HG03066 (cell line): ENCODE results near the gene ZMAT2.
A peak's percentile ranks its signal among the peaks of the same experiment; 100 is the strongest.
"Not testable (repeated sequence)": the region's sequence is repeated elsewhere in the genome, so short reads cannot be mapped to it uniquely, and the experiment has no call there.

Experiments used
- ATAC-seq: cut with Tn5 transposase; IDR thresholded peaks from one replicate; pipeline ENCODE4 v1.9.1; 2021; ENCODE audit warnings: low read depth; ENCODE audit not compliant: unreplicated experiment

ZMAT2 gene, protein sequence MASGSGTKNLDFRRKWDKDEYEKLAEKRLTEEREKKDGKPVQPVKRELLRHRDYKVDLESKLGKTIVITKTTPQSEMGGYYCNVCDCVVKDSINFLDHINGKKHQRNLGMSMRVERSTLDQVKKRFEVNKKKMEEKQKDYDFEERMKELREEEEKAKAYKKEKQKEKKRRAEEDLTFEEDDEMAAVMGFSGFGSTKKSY

GRCh38 chr5:140700177-140701144 is at the start of gene ZMAT2:
Gene ZMAT2 (plus strand): TSS chr5:140700447. CDS start chr5:140700461, 14 bp downstream.
- ATAC-seq, result peak; percentile 98

DNA sequence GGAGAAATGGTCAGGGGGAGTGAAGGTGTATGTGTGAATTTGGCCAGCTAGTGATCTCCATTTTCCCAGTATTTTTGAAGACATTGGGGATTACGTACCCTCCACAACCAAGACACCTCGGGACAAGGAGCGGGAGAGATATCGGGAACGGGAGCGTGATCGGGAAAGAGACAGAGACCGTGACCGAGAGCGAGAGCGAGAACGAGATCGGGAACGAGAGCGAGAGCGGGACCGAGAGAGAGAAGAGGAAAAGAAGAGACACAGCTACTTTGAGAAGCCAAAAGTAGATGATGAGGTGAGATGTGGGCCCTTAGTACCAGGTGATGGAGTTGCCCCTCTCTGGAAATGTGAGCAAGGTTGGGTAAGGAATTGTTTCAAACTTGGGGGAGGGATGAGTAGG is 41.4 kb upstream of the ZMAT2 start:
- ATAC-seq, result no peak

DNA sequence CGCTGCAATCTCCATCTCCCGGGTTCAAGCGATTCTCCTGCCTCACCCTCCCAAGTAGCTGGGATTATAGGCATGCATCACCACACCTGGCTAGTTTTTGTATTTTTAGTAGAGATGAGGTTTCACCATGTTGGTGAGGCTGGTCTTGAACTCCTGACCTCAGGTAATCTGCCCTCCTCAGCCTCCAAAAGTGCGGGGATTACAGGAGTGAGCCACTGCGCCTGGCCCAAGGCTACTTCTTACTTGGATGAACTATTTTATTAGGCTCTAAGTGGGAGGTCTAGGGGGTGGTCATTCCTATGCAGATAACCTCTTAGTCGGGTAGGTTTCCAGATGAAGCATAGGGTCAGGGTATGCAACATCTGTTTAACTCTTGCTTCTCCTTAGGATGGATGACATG is 39.9 kb upstream of the ZMAT2 start:
- not testable (repeated sequence) for ATAC-seq

DNA sequence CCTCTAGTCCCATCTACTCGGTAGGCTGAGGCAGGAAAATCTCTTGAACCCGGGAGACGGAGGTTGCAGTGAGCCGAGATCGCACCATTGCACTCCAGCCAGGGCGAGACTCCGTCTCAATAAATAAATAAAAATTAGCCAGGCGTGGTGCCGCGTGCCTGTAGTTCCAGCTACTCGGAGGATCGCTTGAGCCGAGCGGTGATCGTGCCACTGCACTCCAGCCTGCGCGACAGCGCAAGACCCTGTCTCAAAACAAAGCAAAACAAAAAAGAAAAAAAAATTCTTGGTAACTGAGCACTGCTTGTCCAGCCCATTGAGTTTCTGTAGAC is 36.3 kb upstream of the ZMAT2 start:
- ATAC-seq, result no peak

- ATAC-seq, result peak; percentile 98
These were observed 35.7 kb upstream of the ZMAT2 start, which contains the start of gene WDR55 for GRCh38 chr5:140664359-140665119. Gene WDR55 (plus strand): TSS chr5:140664904. CDS start chr5:140664913, 9 bp downstream.

DNA sequence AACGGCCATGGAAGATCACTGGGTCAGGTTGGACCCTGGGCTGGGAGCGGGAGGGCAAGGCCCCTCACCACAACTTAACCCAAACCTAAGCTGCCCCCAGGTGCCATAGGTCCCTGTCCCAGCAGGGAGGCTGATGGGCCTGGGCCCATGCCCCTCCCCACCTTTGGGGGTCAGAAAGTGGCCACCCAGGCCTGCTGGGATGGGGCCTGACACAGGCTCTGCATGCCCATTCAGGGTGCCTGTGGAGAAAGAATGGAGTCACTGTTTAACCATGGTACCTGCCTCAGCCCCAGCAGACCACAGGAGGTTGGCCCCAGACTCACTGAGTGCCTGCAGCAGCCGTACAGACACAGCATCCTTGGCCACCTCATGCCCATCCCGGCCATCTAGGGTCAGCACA is 29.2 kb upstream of the ZMAT2 start:
- ATAC-seq, result not testable (repeated sequence)

- no peak for ATAC-seq
These were observed 28.6 kb upstream of the ZMAT2 start for GRCh38 chr5:140671472-140672125.

- ATAC-seq, result no peak
These were observed 27.6 kb upstream of the ZMAT2 start for GRCh38 chr5:140672455-140673186.

- no peak for ATAC-seq
These were observed 26.9 kb upstream of the ZMAT2 start, which contains the start of gene DND1 for GRCh38 chr5:140673187-140673976. Gene DND1 (minus strand): TSS chr5:140673576. CDS start chr5:140673542, 34 bp downstream.

DNA sequence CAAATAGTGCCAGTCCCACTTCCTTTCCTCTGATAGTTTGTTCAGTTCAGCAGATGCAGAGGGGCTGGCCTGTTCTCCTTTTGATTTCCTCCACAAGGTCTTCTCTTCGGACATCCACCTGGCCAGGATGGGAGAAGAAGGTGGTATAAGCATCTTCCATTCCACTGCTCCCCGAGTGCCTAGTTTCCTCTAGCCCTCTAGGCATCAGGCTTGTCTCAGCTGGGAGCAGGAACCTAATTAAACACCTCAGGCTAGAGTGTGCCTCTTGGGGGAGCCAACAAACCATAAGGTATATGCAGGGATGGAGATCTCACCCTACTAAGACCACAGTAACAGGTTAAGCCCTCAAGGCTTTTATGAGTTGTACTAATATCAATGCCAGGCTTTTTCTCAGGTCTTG is 26.0 kb upstream of the ZMAT2 start:
- ATAC-seq, result no peak

DNA sequence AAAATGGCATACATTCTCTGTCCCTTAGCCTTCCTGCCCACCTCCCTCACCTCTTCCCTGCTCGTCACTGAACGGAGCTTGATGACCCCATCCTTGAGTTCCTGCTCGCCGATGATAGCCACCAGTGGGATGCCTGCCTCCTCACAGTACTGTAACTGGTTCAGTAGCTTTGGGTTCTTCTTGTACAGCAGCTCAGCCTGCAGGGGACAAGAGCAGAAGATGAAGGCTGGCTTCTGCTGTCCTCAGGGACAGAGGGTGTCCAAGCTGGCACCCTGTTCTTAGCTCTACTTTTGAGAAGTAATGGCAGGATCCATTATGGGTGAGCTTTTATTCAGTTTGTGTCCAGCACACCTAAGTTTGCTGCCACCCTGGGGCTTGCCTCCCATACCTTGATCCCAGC is 25.6 kb upstream of the ZMAT2 start:
- no peak for ATAC-seq

DNA sequence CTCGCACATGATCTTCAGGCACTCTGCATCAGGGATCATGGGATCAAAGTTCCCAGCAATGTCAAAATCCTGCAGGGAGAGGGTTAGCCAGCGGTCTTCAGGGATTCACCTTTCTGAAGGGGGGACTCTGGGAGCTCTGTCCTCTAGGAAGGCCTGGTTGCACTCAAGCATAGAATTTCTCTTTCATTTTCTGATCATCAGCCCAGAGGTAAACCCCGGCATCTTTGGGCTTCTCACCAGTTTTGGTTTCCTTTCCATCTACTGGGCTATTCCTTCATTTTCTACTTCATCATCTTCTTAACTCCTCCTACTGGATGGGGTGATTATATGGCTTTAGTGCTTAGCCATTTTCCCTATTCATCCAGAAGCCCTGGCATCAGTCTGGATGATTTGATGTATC is 22.3 kb upstream of the ZMAT2 start:
- peak; percentile 62 for ATAC-seq

DNA sequence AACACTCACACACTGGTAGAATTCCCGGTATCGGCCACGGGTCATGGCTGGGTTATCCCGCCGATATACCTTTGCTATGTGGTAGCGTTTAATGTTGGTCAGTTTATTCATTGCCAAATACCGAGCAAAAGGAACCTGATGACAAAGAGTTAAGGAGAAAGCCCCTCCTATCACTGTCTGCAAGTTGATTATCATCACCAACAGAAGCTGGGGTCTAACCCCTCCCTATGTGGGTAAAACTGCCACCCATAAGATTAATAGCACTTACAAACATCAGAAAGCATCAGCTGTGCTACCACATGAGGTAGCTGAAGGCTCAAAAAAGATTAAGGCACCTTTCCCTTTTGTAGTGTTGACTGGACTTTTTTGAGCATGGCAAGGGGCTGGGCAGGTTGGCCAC is 21.3 kb upstream of the ZMAT2 start:
- ATAC-seq, result no peak

GRCh38 chr5:140690376-140690932 is 9.8 kb upstream of the ZMAT2 start:
- peak; percentile 1 for ATAC-seq

DNA sequence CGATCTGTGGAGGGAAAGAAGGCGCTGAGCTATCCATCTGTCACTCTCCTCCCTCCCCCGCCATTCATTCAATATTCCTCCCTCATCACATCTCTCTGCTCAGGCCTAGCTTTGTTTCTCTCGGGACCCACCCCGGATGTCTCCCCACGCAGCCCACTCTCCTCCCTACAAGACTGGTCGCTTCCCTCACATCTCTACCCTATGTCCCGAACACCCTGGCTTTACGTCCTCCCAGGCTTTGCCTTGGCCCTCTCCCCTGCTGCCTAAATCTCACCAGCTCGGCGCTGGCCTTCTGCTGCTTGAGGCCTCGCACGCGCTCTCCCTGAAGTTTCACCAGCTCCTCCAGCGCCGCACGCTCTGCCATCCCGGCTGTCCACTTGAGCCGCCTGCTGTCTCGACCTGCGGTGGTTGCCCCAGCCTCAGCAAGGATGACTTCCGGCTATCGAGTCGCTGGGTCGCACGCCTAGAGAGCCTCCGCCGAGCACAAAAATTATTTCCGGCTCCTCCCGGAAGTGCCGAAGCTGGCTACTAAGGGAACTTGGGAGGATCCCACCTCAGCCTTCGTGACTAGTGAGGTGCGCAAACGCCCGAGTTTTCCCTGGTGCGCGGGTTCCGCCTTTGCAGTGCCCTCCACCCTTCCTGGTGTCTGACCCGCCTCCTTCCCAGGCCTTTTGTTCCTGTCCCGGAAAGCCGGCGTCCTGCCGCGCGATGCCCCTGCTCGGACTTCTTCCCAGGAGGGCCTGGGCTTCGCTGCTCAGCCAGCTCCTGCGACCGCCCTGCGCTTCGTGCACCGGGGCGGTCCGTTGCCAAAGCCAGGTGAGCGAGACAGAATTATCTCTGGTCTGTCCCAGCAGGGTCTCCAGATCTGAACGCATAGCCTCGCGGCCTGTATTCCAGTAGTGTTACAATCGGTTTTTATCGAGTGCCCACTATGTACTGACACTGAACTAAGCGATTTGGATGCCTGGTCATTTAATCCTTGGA is 9.0 kb upstream of the ZMAT2 start, which contains the start of the genes HARS1 and HARS2:
HARS1 (minus strand) TSS at position 430 of the 984 bp plus-strand sequence; CDS start at position 364, 66 bp downstream.
HARS2 (plus strand) TSS at position 515 of the 984 bp plus-strand sequence; CDS start at position 709, 194 bp downstream.
- peak; percentile 98 for ATAC-seq

- no peak for ATAC-seq
These were observed 6.0 kb upstream of the ZMAT2 start for GRCh38 chr5:140694276-140694675.

DNA sequence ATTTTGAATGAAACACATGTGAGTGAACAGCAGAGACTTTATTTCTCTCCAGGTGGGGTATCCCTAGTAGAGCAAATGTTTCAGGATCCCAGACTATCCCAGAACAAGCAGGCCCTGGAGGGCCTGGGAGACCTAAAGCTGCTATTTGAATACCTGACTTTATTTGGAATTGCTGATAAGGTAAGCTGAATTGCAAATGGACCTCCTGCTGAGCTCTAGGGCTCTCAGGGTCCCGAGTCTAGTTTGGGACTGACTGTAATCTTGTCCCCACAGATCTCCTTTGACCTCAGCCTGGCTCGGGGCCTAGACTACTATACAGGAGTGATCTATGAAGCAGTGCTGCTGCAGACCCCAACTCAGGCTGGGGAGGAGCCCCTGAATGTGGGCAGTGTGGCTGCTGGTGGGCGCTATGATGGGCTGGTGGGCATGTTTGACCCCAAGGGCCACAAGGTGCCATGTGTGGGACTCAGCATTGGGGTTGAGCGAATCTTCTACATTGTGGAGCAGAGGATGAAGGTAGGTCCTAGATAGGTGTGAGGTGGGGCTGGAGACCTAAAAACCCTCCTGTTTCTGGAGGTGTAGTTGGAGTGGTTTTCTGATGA is 3.3 kb upstream of the ZMAT2 start:
- ATAC-seq, result no peak
